K562 (cell line): ENCODE data around the gene ZCCHC24. TPM values are rescaled to one million over a fixed set of nuclear protein-coding genes. Genes with fewer than 3 reads are reported as not detected.

Experiments used
- ASH1L ChIP-seq: fragments of 450-650 bp; IDR thresholded peaks from 2 replicates; pipeline ENCODE4 v1.6.1; 2018; ENCODE audit warnings: borderline replicate concordance, mild to moderate bottlenecking, low read depth; ENCODE audit not compliant: partially characterized antibody
- CHD1 ChIP-seq: fragments of 200-600 bp; sonication (generic); IDR thresholded peaks from one replicate; pipeline ENCODE4 v1.6.1; 2012; ENCODE audit warnings: mild to moderate bottlenecking, moderate library complexity, low read length, inconsistent platforms
- ERF ChIP-seq: fragments of 450-650 bp; formaldehyde crosslinking; IDR thresholded peaks from 2 replicates; pipeline ENCODE4 v1.4.0; 2020; ENCODE audit warnings: mild to moderate bottlenecking, mixed read lengths
- HNRNPH1 ChIP-seq: fragments of 200-400 bp; formaldehyde crosslinking; optimal IDR thresholded peaks from 2 replicates; pipeline ENCODE3; 2017; ENCODE audit warnings: low read depth, mild to moderate bottlenecking, low read length, moderate library complexity
- KAT7 ChIP-seq: sonication (generic); formaldehyde crosslinking; IDR thresholded peaks from 2 replicates; pipeline ENCODE4 v1.8.0; 2022; ENCODE audit warnings: missing genetic modification reagents, mild to moderate bottlenecking, borderline replicate concordance
- KAT8 ChIP-seq: fragments of 450-650 bp; IDR thresholded peaks from 2 replicates; pipeline ENCODE4 v1.6.1; 2016; ENCODE audit warnings: low read depth, mild to moderate bottlenecking
- NR4A1 ChIP-seq, 2 experiments: fragments of 250-450 bp in 1 of 2; fragments of 450-650 bp in 1 of 2; sonication (Bioruptor Pico) in 1 of 2; IDR thresholded peaks; 2 replicates each; pipeline versions ENCODE4 v1.4.0 to v1.6.1; 2016 to 2020; ENCODE audit warnings: mild to moderate bottlenecking in 2 of 2, missing compliant biosample characterization in 1 of 2, missing genetic modification characterization in 1 of 2, moderate library complexity in 1 of 2
- SIN3B ChIP-seq: fragments of 450-650 bp; IDR thresholded peaks from 2 replicates; pipeline ENCODE4 v1.6.1; 2017; ENCODE audit warnings: low read depth, mild to moderate bottlenecking, moderate library complexity
- ZBTB17 ChIP-seq: fragments of 450-650 bp; formaldehyde crosslinking; IDR thresholded peaks from 2 replicates; pipeline ENCODE4 v1.4.0; 2020; ENCODE audit warnings: mild to moderate bottlenecking
- polyA plus RNA-seq, 8 experiments: library from polyadenylated mRNA; depleted of rRNA in 4 of 8; stranded (reverse) in 5 of 8; unstranded in 3 of 8; fragments of >200 nt; fragmentation: Nextera tagmentation in 2 of 8; fragmentation: Illumina TruSeq in 1 of 8; extraction: Ambion mirVana in 2 of 8; extraction: Trizol in 1 of 8; gene quantifications; 2 replicates each; pipeline versions ENCODE4 v1.2.1 to v1.2.3, GENCODE V29; 2011 to 2014; ENCODE audit warnings: inconsistent platforms in 1 of 8, missing spikeins in 1 of 8
- total RNA-seq, 7 experiments: library from RNA; depleted of rRNA in 6 of 7; stranded (reverse); fragments of >200 nt in 6 of 7; fragmentation: Illumina TruSeq in 2 of 7; extraction: Trizol in 2 of 7; gene quantifications; 2 replicates each; pipeline versions ENCODE4 v1.2.1 to v1.2.3, GENCODE V29; 2011 to 2021; ENCODE audit warnings: low replicate concordance in 1 of 7
- TF ChIP-seq, protein P1 (sequence below), 2 experiments: IDR thresholded peaks; 2 replicates each; pipeline ENCODE4 v1.6.1; 2012; ENCODE audit warnings: improper control_type of control experiment in 2 of 2, low read depth in 2 of 2, low read length in 2 of 2, borderline replicate concordance in 1 of 2
- TF ChIP-seq, protein P2 (sequence below): fragments of 450-650 bp; IDR thresholded peaks from 2 replicates; pipeline ENCODE4 v1.6.1; 2018; ENCODE audit not compliant: partially characterized antibody
- TF ChIP-seq, protein P3 (sequence below): fragments of 450-650 bp; formaldehyde crosslinking; conservative IDR thresholded peaks from 2 replicates; pipeline ENCODE4 v1.4.0; 2022; ENCODE audit warnings: mild to moderate bottlenecking, missing genetic modification characterization
- TF ChIP-seq, protein P4 (sequence below): sonication (generic); IDR thresholded peaks from 2 replicates; pipeline ENCODE4 v1.6.1; 2016
- TF ChIP-seq, protein P5 (sequence below): fragments of 250-450 bp; sonication (Bioruptor Pico); IDR thresholded peaks from 2 replicates; pipeline ENCODE4 v1.4.0; 2020; ENCODE audit warnings: mild to moderate bottlenecking, moderate library complexity
- TF ChIP-seq, protein P6 (sequence below): fragments of 250-450 bp; sonication (Bioruptor Pico); IDR thresholded peaks from 2 replicates; pipeline ENCODE4 v1.6.1; 2021; ENCODE audit warnings: mild to moderate bottlenecking

ZCCHC24 gene
- total and polyA plus RNA-seq, 9 of the 15 experiments (the other 6 are each of a cell fraction or from before 2014, with no cell fraction given) = 0.84 to 11.0 (median 4.6) TPM

DNA sequence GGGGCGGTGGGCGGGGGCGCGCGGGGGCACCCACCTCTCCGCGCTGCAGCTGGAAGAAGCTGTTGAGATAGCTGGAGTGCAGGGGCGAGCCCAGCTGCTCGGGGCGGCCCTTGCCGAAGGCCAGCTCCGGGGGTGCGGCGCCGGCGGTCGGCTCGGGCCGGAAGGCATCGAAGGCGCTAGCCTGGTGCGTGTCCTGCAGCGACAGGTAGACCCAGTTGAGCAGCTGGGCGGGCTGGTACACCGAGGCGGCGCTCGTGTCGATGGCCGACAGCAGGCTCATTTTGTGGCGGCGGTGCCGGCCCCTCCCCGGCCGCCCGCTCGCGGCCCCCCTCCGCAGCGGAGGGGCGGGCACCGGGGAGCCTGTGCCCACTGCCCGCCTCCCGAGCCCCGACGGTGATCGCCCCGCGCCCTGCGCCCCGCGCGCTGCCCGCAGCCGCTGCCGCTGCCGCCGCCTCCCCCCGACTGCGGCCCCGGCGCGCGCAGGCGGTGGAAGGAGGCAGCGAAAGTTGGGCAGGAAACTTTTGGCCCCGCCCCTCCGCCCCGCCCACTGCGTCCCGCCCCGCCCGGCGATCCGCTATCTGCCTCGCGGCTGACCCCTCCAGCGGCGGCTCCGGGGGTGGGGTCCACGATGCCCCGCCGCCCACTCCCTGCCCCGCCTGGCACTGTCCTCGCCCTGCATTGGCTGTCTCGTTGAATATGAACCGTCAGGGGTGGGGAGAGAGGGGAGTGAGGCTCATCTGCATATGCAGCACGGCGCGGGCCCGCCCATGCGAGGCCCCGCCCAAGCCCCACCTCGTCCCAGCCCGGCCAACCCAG lies at the start of gene ZCCHC24 (continued):
- TF ChIP-seq SIN3B (no peak; the same call in 1 of the 2 replicates), NR4A1 (CRISPR knock-in tag; IDR thresholded peaks at IDR 0.05) (no peak), NR4A1 (tag; IDR thresholded peaks at IDR 0.05) (no peak), ZBTB17 (no peak), ERF (0 out of 2 replicates have a peak, but pooled peaks have one; percentile 82), HNRNPH1 (no peak), KAT7 (no peak), ASH1L (no peak), CHD1 (no peak), KAT8 (no peak)
- TF ChIP-seq, protein P1, sequence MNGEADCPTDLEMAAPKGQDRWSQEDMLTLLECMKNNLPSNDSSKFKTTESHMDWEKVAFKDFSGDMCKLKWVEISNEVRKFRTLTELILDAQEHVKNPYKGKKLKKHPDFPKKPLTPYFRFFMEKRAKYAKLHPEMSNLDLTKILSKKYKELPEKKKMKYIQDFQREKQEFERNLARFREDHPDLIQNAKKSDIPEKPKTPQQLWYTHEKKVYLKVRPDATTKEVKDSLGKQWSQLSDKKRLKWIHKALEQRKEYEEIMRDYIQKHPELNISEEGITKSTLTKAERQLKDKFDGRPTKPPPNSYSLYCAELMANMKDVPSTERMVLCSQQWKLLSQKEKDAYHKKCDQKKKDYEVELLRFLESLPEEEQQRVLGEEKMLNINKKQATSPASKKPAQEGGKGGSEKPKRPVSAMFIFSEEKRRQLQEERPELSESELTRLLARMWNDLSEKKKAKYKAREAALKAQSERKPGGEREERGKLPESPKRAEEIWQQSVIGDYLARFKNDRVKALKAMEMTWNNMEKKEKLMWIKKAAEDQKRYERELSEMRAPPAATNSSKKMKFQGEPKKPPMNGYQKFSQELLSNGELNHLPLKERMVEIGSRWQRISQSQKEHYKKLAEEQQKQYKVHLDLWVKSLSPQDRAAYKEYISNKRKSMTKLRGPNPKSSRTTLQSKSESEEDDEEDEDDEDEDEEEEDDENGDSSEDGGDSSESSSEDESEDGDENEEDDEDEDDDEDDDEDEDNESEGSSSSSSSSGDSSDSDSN (IDR thresholded peaks at IDR 0.05; ENCODE audit: borderline replicate concordance in 1 of 2, low read depth in 2 of 2, low read length in 2 of 2) = peak in 1 of 2 experiments; percentile 57; a peak in 1 of 4 replicates
- TF ChIP-seq, protein P2, sequence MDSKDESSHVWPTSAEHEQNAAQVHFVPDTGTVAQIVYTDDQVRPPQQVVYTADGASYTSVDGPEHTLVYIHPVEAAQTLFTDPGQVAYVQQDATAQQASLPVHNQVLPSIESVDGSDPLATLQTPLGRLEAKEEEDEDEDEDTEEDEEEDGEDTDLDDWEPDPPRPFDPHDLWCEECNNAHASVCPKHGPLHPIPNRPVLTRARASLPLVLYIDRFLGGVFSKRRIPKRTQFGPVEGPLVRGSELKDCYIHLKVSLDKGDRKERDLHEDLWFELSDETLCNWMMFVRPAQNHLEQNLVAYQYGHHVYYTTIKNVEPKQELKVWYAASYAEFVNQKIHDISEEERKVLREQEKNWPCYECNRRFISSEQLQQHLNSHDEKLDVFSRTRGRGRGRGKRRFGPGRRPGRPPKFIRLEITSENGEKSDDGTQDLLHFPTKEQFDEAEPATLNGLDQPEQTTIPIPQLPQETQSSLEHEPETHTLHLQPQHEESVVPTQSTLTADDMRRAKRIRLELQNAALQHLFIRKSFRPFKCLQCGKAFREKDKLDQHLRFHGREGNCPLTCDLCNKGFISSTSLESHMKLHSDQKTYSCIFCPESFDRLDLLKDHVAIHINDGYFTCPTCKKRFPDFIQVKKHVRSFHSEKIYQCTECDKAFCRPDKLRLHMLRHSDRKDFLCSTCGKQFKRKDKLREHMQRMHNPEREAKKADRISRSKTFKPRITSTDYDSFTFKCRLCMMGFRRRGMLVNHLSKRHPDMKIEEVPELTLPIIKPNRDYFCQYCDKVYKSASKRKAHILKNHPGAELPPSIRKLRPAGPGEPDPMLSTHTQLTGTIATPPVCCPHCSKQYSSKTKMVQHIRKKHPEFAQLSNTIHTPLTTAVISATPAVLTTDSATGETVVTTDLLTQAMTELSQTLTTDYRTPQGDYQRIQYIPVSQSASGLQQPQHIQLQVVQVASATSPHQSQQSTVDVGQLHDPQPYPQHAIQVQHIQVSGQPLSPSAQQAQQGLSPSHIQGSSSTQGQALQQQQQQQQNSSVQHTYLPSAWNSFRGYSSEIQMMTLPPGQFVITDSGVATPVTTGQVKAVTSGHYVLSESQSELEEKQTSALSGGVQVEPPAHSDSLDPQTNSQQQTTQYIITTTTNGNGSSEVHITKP = no peak
- TF ChIP-seq, protein P3, sequence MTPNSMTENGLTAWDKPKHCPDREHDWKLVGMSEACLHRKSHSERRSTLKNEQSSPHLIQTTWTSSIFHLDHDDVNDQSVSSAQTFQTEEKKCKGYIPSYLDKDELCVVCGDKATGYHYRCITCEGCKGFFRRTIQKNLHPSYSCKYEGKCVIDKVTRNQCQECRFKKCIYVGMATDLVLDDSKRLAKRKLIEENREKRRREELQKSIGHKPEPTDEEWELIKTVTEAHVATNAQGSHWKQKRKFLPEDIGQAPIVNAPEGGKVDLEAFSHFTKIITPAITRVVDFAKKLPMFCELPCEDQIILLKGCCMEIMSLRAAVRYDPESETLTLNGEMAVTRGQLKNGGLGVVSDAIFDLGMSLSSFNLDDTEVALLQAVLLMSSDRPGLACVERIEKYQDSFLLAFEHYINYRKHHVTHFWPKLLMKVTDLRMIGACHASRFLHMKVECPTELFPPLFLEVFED (CRISPR knock-in tag) = no peak
- TF ChIP-seq, protein P4, sequence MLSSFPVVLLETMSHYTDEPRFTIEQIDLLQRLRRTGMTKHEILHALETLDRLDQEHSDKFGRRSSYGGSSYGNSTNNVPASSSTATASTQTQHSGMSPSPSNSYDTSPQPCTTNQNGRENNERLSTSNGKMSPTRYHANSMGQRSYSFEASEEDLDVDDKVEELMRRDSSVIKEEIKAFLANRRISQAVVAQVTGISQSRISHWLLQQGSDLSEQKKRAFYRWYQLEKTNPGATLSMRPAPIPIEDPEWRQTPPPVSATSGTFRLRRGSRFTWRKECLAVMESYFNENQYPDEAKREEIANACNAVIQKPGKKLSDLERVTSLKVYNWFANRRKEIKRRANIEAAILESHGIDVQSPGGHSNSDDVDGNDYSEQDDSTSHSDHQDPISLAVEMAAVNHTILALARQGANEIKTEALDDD = no peak
- TF ChIP-seq, protein P5, sequence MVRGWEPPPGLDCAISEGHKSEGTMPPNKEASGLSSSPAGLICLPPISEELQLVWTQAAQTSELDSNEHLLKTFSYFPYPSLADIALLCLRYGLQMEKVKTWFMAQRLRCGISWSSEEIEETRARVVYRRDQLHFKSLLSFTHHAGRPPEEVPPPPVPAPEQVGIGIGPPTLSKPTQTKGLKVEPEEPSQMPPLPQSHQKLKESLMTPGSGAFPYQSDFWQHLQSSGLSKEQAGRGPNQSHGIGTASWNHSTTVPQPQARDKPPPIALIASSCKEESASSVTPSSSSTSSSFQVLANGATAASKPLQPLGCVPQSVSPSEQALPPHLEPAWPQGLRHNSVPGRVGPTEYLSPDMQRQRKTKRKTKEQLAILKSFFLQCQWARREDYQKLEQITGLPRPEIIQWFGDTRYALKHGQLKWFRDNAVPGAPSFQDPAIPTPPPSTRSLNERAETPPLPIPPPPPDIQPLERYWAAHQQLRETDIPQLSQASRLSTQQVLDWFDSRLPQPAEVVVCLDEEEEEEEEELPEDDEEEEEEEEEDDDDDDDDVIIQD = no peak
- TF ChIP-seq, protein P6, sequence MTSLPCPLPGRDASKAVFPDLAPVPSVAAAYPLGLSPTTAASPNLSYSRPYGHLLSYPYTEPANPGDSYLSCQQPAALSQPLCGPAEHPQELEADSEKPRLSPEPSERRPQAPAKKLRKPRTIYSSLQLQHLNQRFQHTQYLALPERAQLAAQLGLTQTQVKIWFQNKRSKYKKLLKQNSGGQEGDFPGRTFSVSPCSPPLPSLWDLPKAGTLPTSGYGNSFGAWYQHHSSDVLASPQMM (CRISPR knock-in tag) = no peak
